Measurements from ENCODE around the gene CIB1.

The CIB1 gene

DNA sequence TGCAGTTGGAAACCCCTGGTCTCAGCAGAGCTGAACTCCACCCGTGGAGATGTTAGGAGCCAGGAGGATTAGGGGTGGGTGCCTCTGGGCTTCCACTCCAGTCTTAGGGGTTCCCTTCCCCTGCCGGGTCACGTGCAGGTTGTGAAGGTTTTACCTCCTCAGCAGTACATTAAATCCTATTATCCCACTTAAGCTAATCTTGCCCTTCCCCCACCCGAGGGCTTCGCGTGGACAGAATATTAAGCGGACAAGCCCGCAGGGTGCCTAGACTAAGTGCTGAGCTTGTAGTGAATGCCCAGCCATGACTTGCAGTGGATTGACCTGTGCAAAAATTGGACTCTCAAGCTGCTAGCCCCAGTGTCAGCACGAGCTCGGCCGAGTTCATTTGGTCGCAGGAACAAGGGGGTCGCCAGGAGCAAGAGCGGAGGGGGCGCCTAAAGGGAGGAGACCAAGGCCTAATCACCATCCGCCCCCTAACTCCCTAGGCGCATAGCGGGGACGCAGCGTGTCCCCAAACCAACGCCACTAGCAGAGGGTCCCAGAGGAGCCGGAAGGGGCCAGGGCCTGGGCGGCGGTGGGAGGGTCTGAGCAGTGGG is 33.1 kb downstream of the CIB1 start:
- TF ChIP-seq, protein P1, sequence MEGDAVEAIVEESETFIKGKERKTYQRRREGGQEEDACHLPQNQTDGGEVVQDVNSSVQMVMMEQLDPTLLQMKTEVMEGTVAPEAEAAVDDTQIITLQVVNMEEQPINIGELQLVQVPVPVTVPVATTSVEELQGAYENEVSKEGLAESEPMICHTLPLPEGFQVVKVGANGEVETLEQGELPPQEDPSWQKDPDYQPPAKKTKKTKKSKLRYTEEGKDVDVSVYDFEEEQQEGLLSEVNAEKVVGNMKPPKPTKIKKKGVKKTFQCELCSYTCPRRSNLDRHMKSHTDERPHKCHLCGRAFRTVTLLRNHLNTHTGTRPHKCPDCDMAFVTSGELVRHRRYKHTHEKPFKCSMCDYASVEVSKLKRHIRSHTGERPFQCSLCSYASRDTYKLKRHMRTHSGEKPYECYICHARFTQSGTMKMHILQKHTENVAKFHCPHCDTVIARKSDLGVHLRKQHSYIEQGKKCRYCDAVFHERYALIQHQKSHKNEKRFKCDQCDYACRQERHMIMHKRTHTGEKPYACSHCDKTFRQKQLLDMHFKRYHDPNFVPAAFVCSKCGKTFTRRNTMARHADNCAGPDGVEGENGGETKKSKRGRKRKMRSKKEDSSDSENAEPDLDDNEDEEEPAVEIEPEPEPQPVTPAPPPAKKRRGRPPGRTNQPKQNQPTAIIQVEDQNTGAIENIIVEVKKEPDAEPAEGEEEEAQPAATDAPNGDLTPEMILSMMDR (IDR thresholded peaks at IDR 0.05), result no peak
- no peak for TF ChIP-seq ZFX (IDR thresholded peaks at IDR 0.05; ENCODE audit: borderline replicate concordance)
- H3K27ac ChIP-seq, result peak overlapping the region; percentile 55

DNA sequence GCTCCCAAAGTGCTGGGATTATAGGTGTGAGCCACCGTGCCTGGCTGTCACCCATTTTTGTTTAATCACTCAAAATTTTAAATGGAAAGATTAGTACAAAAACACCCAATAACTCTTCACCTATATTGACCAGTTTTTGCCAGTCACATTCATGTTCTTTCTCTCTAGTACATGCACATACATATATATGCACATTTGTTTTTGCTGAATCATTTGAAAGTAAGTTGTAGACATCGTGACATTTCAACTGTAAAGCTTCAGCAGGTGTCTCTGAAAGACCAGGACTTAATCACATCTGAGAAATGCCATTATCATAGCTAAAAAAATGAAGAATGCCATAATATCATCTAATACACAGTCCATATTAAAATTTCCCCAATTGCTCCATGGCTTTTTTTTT is 39.1 kb downstream of the CIB1 start:
- TF ChIP-seq, protein P1 (IDR thresholded peaks at IDR 0.05), result no peak
- TF ChIP-seq ZFX (IDR thresholded peaks at IDR 0.05; ENCODE audit: borderline replicate concordance), result no peak
- H3K27ac ChIP-seq, result no peak overlapping the region

DNA sequence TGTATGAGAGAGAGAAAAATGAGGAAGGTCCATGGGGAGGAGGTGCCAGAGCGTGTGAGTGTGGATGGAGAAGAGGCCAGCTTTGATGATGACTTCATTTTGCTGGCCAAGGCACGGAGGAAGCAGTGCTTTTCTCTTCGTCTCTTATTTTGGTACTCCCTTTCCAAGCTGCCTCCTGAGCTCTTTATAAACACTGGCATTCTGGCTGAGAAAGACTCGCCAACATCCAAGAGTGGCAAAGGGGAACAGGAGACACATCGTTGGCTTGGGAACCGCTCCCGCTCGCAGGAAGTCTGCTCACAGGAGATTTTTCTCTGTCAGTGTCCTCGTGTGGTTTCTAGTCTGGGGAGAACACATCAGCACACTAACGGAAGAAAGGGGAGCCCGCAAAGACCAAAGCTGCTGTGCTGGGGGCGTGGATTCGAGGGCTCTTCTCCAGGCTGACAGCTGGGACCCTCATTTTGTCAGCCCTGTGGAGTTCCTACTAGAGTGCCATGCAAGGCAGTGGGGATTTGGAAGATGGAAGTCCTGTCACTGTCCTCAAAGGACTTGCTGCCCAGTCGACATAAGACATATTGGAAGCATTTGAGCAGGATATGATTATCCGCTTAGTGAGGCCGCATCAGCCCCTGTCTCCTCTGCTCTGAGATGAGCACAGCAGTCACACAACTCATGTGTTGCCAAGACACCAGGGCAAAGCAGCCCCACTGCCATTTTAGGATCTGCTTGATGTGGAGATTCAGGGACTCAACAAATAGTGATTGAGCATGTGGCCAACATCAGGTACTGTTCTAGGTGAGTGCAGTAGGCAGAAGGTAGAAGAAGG is 40.6 kb downstream of the CIB1 start:
- H3K27ac ChIP-seq, result no peak overlapping the region
- no peak for TF ChIP-seq ZFX (IDR thresholded peaks at IDR 0.05; ENCODE audit: borderline replicate concordance)
- TF ChIP-seq, protein P1 (IDR thresholded peaks at IDR 0.05), result no peak

DNA sequence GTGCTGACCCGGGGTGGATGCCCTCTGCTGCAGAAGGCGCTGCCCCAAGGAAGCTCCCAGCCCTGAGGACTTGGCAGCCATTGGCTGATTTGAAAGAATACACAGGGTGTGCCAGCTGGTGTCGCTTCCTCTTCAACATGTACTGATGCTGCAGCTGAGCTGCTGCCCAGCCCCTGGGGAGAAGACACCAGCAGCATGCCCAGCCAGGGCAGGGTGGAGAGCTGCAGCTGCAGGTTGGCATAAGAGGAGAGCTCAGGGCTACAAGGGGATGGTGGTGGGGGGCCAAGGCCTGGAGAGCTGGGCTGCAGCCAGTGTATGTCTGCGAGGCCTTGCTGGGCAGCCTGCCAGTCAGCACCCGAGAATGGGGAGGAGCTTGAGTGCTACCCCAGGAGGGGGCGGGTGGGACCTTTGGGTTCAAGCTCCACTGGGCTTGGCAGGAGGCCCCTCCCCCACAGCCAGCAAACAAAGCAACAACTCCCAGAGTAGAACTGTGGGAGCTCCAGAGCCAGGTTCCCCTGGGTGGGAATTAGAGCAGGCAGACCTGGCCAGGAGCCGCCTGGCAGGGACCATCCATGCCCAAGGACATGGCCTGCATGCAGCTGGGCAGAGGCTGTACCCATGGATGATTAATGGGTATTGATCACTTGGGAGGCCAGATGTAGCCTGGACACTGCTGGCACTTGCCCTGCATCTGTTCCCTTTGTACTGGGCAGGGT is 41.8 kb downstream of the CIB1 start:
- peak overlapping the region; percentile 43 for H3K27ac ChIP-seq
- TF ChIP-seq, protein P1 (IDR thresholded peaks at IDR 0.05), result no peak
- TF ChIP-seq ZFX (IDR thresholded peaks at IDR 0.05; ENCODE audit: borderline replicate concordance), result no peak

- no peak for TF ChIP-seq ZFX (IDR thresholded peaks at IDR 0.05; ENCODE audit: borderline replicate concordance)
- TF ChIP-seq, protein P1 (IDR thresholded peaks at IDR 0.05), result no peak
- peak overlapping the region; percentile 43 for H3K27ac ChIP-seq
These were observed 42.4 kb downstream of the CIB1 start for GRCh38 chr15:90191344-90191687.

DNA sequence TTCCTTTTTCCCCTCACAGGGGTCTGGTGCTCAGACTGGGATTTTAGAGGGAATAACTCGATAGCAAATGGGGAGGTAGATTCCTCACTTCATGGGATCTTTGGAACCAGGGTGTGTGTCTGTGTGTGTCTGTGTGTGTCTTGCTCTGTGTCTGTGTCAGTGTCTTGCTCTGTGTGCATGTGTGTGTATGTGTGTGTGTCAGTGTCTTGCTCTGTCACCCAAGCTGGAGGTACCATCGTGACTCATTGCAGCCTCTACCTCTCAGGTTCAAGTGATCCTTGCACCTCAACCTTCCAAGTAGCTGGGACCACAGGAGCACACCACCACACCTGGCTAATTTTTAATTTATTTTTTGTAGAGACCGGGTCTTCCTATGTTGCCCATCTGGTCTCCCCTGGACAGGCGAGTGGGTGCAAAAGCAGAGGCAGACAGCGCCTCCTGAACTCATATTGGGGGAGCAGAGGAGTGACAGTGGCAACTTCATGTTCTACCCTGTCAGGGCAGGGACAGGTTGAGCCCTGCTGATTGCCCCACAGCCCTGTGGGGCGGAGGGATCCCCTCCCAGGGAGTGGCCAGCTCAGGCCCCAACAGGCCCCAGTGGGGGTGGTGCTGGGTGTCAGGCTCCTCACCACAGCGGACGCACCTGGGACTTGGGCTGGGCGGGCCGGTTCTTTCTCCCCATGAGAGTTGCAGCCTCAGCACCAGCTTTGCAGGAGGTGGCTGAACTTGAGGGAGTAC is 43.0 kb downstream of the CIB1 start:
- no peak for TF ChIP-seq ZFX (IDR thresholded peaks at IDR 0.05; ENCODE audit: borderline replicate concordance)
- TF ChIP-seq, protein P1 (IDR thresholded peaks at IDR 0.05), result no peak
- 0 out of 2 replicates have a peak overlapping the region, but pooled peaks have one; percentile 43 for H3K27ac ChIP-seq
